Lower leg skin (tissue), 3 donors: ENCODE results near the gene LMNTD1.

Experiments
- CTCF ChIP-seq, 3 donors: fragments of 450-650 bp; IDR thresholded peaks; one replicate each; pipeline ENCODE4 v1.5.1; 2016; ENCODE audit warnings: antibody characterized with exemption in 3 of 3, mild to moderate bottlenecking in 3 of 3, moderate library complexity in 2 of 3
- POLR2A ChIP-seq, 2 donors: fragments of 450-650 bp; IDR thresholded peaks; one replicate each; pipeline ENCODE4 v1.6.1; 2016 to 2017; ENCODE audit warnings: antibody characterized with exemption in 2 of 2, mild to moderate bottlenecking in 1 of 2, moderate library complexity in 1 of 2

- TF ChIP-seq CTCF (IDR thresholded peaks at IDR 0.05) (no peak), POLR2A (IDR thresholded peaks at IDR 0.05) (no peak)
Observed at GRCh38 chr12:25477217-25477616, 75.9 kb downstream of the LMNTD1 start.
